ENCODE results near the gene TOMM34. TPM values are rescaled to one million over a fixed set of nuclear protein-coding genes. Genes with fewer than 3 reads are reported as not detected.

Gene TOMM34
- total RNA-seq, 2 experiments from 2014 or later = 21.4 to 23.3 TPM

- Mint-ChIP-seq H3K9me3 (peaks cover 3% of the 10 kb centered on the region), H3K27me3 (no peaks in the 10 kb centered on the region), H3K27ac (peak overlapping the region; percentile 42), H3K4me3 (no peak overlapping the region), H3K4me1 (peaks cover 72% of the 10 kb centered on the region), H3K36me3 (ENCODE audit: low read depth) (peaks cover 55% of the 10 kb centered on the region)
- DNase-seq = no peak
- POLR2A ChIA-PET = no interaction called here
- CTCF ChIA-PET = interaction anchor here (1.6 to 2.2 kb wide), 2 partner anchors 10 to 13 kb away, joined by 5 to 8 read pairs; partner anchors contain the start of gene YWHAB
Measured at GRCh38 chr20:44894959-44895358, 65.2 kb downstream of the TOMM34 start.

Other genes with a start within 250 kb of the TOMM34 start
- gene CCN5, start 245.0 kb downstream of the TOMM34 start, total RNA-seq = not detected
- gene KCNK15, start 214.5 kb downstream of the TOMM34 start, total RNA-seq = not detected
- not detected for gene RIMS4, start 149.9 kb downstream of the TOMM34 start, total RNA-seq
- gene YWHAB, start 74.7 kb downstream of the TOMM34 start, total RNA-seq = 100 to 1,000 TPM; 278 to 291 TPM
- 10 to 100 TPM; 59.4 to 60.6 TPM for gene PABPC1L, start 50.3 kb downstream of the TOMM34 start, total RNA-seq
- 100 to 1,000 TPM; 201 to 229 TPM for gene STK4, start 6.1 kb upstream of the TOMM34 start, total RNA-seq
- not detected for gene KCNS1, start 140.7 kb upstream of the TOMM34 start, total RNA-seq
- gene WFDC5, start 154.8 kb upstream of the TOMM34 start, total RNA-seq = not detected
- gene WFDC12, start 164.1 kb upstream of the TOMM34 start, total RNA-seq = not detected
- gene PI3, start 214.5 kb upstream of the TOMM34 start, total RNA-seq = not detected
- gene SEMG1, start 246.6 kb upstream of the TOMM34 start, total RNA-seq = not detected

Data from activated CD4-positive, alpha-beta T cell treated with anti-CD3 and anti-CD28 coated beads, Interleukin-2, amount 10 ng/mL, durations not matched to agents 7 days and 5 days (primary cell).